Spleen (tissue), 11 donors: ENCODE measurements around the gene IL22RA1. TPM values are rescaled to one million over a fixed set of nuclear protein-coding genes. Genes with fewer than 3 reads are reported as not detected.

Experiments
- DNase-seq: peaks from one replicate; pipeline ENCODE4 v3.0.0-alpha.2; 2020
- H3K27ac ChIP-seq, 8 donors: fragments of 200-600 bp; sonication (generic) in 7 of 8; 1 replicate in 4 of 8; 2 replicates in 4 of 8; pipeline versions ENCODE4 v1.5.0 to v1.8.0; 2016 to 2021; ENCODE audit warnings: inconsistent platforms in 4 of 8, mild to moderate bottlenecking in 4 of 8, moderate library complexity in 1 of 8
- H3K27me3 ChIP-seq, 7 donors: fragments of 200-600 bp; sonication (generic) in 6 of 7; replicated peaks in 1 of 7; 1 replicate in 4 of 7; 2 replicates in 3 of 7; pipeline versions ENCODE4 v1.5.0 to v1.8.0; 2016 to 2021; ENCODE audit warnings: inconsistent platforms in 3 of 7, mild to moderate bottlenecking in 1 of 7
- H3K36me3 ChIP-seq, 6 donors: fragments of 200-600 bp; sonication (generic) in 5 of 6; 1 replicate in 4 of 6; 2 replicates in 2 of 6; pipeline versions ENCODE4 v1.5.0 to v1.8.0; 2016 to 2021; ENCODE audit warnings: inconsistent platforms in 2 of 6
- H3K4me1 ChIP-seq, 6 donors: fragments of 200-600 bp; sonication (generic) in 5 of 6; 1 replicate in 3 of 6; 2 replicates in 3 of 6; pipeline versions ENCODE4 v1.5.0 to v1.8.0; 2016 to 2021; ENCODE audit warnings: inconsistent platforms in 3 of 6
- H3K4me3 ChIP-seq, 8 donors: fragments of 200-600 bp; sonication (generic) in 7 of 8; 1 replicate in 4 of 8; 2 replicates in 4 of 8; pipeline versions ENCODE4 v1.5.0 to v1.8.0; 2016 to 2021; ENCODE audit warnings: inconsistent platforms in 4 of 8, mild to moderate bottlenecking in 4 of 8, moderate library complexity in 2 of 8
- H3K9me3 ChIP-seq, 8 donors: fragments of 200-600 bp; sonication (generic) in 7 of 8; 1 replicate in 4 of 8; 2 replicates in 4 of 8; pipeline versions ENCODE4 v1.5.0 to v1.8.0; 2016 to 2021; ENCODE audit warnings: inconsistent platforms in 4 of 8
- POLR2A ChIP-seq, 3 donors: fragments of 450-650 bp; IDR thresholded peaks; one replicate each; pipeline ENCODE4 v1.5.1; 2017; ENCODE audit warnings: antibody characterized with exemption in 3 of 3, mild to moderate bottlenecking in 1 of 3
- POLR2AphosphoS5 ChIP-seq, 3 donors: sonication (generic); formaldehyde crosslinking; IDR thresholded peaks; one replicate each; pipeline ENCODE4 v1.5.1; 2017; ENCODE audit warnings: antibody characterized with exemption in 3 of 3
- WGBS, 5 donors: extraction: QIAGEN DNeasy Blood & Tissue Kit in 3 of 5; methylation state at CpG; one replicate each; pipeline versions ENCODE4 v1.1.5 to v1.1.7; 2013 to 2018; 5-methylcytosine and 5-hydroxymethylcytosine counted together
- intact Hi-C: fragments of 100-400 bp; cut with DNase I; formaldehyde crosslinking; loops from one replicate; pipeline ENCODE4 v1.15.0; 2023; ENCODE audit warnings: low total_unique reads
- polyA plus RNA-seq, 3 donors: library from polyadenylated mRNA; stranded (reverse); fragments of 200-250 nt; gene quantifications; one replicate each; pipeline ENCODE4 v1.2.1, GENCODE V29; 2013
- total RNA-seq, 7 donors: library from RNA; depleted of rRNA in 3 of 7; stranded (reverse); fragments of >200 nt in 3 of 7; fragmentation: NEBNext Ultra II Directional in 4 of 7; extraction: Animal tissue kit (Norgen Biotek cat#: 25700) in 4 of 7; gene quantifications; one replicate each; pipeline versions ENCODE4 v1.1.0 to v1.2.1, GENCODE V29; 2016 to 2021
- TF ChIP-seq, protein P1 (sequence below), 11 experiments: fragments of 200-600 bp in 7 of 11; fragments of 450-650 bp in 4 of 11; sonication (generic) in 4 of 11; IDR thresholded peaks in 8 of 11; conservative IDR thresholded peaks in 3 of 11; 1 replicate in 7 of 11; 2 replicates in 4 of 11; pipeline versions ENCODE4 v1.4.0 to v1.8.0; 2016 to 2021; ENCODE audit warnings: antibody characterized with exemption in 11 of 11, inconsistent platforms in 4 of 11, mild to moderate bottlenecking in 1 of 11
- donor health status: healthy with polysubstance abuse.
- donor health status: DM: no; HTN: no; CAD: no; lungs with moderate emphysema.
- donor health status: DM: no; HTN: no; CAD: no.
- donor health status: Bipolar disorder and iron deficiency.
- donor health status: healthy.
- donor health status: DM: no; HTN: no; CAD: no.
- donor health status: DM: yes; HTN: yes; CAD: no.

IL22RA1 gene
- total and polyA plus RNA-seq, 10 donors, result not detected

GRCh38 chr1:24114753-24115152, 28.2 kb downstream of the IL22RA1 start:
- Histone ChIP-seq H3K27ac (no peak overlapping the region), H3K9me3 (no peaks in the 10 kb centered on the region), H3K4me3 (no peak overlapping the region), H3K27me3 (peaks cover 0 to 82% (median 0%) of the 10 kb centered on the region in 7 donors), H3K4me1 (peaks cover 0 to 12% (median 4%) of the 10 kb centered on the region in 6 donors), H3K36me3 (no peaks in the 10 kb centered on the region)
- WGBS, 5 donors, result 85 to 93% (median 89%) methylated on average over 6 of the region's 6 CpGs
- DNase-seq, result peak; percentile 18
- TF ChIP-seq, protein P1, sequence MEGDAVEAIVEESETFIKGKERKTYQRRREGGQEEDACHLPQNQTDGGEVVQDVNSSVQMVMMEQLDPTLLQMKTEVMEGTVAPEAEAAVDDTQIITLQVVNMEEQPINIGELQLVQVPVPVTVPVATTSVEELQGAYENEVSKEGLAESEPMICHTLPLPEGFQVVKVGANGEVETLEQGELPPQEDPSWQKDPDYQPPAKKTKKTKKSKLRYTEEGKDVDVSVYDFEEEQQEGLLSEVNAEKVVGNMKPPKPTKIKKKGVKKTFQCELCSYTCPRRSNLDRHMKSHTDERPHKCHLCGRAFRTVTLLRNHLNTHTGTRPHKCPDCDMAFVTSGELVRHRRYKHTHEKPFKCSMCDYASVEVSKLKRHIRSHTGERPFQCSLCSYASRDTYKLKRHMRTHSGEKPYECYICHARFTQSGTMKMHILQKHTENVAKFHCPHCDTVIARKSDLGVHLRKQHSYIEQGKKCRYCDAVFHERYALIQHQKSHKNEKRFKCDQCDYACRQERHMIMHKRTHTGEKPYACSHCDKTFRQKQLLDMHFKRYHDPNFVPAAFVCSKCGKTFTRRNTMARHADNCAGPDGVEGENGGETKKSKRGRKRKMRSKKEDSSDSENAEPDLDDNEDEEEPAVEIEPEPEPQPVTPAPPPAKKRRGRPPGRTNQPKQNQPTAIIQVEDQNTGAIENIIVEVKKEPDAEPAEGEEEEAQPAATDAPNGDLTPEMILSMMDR (IDR thresholded peaks at IDR 0.05 in 8 of 11, conservative IDR thresholded peaks at IDR 0.05 in 3 of 11), result no peak
- TF ChIP-seq POLR2A (IDR thresholded peaks at IDR 0.05), result no peak
- TF ChIP-seq POLR2AphosphoS5 (IDR thresholded peaks at IDR 0.05), result no peak
- intact Hi-C loops, result no loop called here

DNA sequence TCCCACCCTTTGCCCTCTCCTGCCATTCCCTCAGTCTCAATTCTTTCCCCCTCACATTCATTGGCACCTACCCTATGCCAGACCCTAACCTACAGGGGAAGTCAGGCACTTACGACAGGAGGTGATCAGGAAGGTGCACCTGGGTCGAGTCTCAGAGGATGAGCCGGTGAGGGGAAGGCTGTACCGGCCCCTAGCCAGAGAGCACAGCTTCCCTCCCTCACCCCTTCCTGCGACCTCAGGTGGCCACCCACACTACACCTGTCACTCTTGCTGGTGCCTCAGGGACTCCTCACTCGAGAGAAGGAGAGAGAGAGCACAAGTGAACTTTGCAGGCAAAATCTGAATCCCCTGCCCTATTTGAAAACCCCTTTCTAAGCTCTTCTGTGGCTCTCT, 29.3 kb downstream of the IL22RA1 start:
- Histone ChIP-seq H3K4me3 (no peak overlapping the region), H3K4me1 (peaks cover 0 to 12% (median 4%) of the 10 kb centered on the region in 6 donors), H3K27ac (no peak overlapping the region), H3K9me3 (no peaks in the 10 kb centered on the region), H3K27me3 (peaks cover 0 to 71% (median 0%) of the 10 kb centered on the region in 7 donors), H3K36me3 (no peaks in the 10 kb centered on the region)
- WGBS, 5 donors, result 48 to 67% (median 58%) methylated on average over 6 of the region's 6 CpGs
- peak; percentile 23 for DNase-seq
- intact Hi-C loops, result no loop called here
- TF ChIP-seq, protein P1 (IDR thresholded peaks at IDR 0.05 in 8 of 11, conservative IDR thresholded peaks at IDR 0.05 in 3 of 11), result no peak
- no peak for TF ChIP-seq POLR2A (IDR thresholded peaks at IDR 0.05)
- TF ChIP-seq POLR2AphosphoS5 (IDR thresholded peaks at IDR 0.05), result no peak

DNA sequence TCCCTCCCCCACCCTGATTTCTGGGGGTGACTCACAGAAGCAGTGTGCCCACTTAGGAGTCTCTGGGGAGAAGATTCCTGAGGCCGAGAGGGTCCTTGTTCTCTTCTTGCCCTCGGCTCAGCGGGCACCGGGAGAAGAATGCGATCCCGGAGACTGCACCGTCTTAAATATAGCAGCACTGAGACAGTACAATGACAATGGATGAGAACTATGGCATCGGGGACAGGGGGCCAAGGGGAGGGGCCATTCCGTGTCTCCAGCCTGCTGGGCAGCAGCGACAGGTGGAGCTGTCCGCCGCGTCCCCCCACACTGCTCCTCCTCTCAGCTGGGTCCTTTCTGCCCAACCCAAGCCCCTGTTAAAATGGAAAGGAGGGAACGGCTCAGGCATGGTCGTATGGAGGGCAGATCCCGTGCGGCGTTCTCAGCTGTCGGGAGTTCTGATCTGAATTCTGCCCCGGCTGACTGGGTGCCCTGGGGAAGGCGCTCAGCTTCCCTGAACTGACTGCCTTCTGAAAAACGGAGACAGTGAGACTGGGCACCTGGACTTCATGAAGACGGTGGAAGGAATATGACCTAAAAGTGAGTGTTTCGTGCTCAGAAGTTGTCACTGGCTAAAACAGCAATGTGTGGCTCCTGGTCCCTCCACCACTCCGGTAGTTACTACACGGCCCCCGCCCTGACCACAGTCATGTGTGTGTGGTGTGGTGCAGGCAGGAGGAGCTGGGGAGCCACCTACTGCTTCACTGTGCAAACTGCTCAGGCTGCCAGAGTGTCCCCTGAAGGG, 30.8 kb downstream of the IL22RA1 start, which contains the start of gene MYOM3:
Gene MYOM3, minus strand, starts transcription at position 140 of the 784 bp plus-strand sequence. CDS start 3,499 bp downstream, outside the sequence.
- 29 to 39% (median 36%) methylated on average over 20 to 27 of the region's 27 CpGs for WGBS, 5 donors
- intact Hi-C loops, result no loop called here
- peak within 1 kb of the TSS in 1 of 8 donors; percentile 20 for H3K4me3 ChIP-seq

More for the DNA sequence above, 30.8 kb downstream of the IL22RA1 start, which contains the start of gene MYOM3:
- H3K27me3 ChIP-seq, result peaks cover 0 to 65% (median 0%) of the 10 kb centered on the region in 7 donors
- H3K27ac ChIP-seq, result no peak within 1 kb of the TSS
- H3K9me3 ChIP-seq, result no peaks in the 10 kb centered on the region
- peak; percentile 83 for DNase-seq
- TF ChIP-seq, protein P1 (IDR thresholded peaks at IDR 0.05 in 8 of 11, conservative IDR thresholded peaks at IDR 0.05 in 3 of 11), result peak in 3 of 11 experiments; percentile 15 to 38 (median 36)
- TF ChIP-seq POLR2AphosphoS5 (IDR thresholded peaks at IDR 0.05) (no peak), POLR2A (IDR thresholded peaks at IDR 0.05) (no peak)
- no peaks in the 10 kb centered on the region for H3K36me3 ChIP-seq
- H3K4me1 ChIP-seq, result peaks cover 0 to 12% (median 4%) of the 10 kb centered on the region in 6 donors
